PC-3 (cell line): ENCODE results near the gene PRXL2A. TPM values are rescaled to one million over a fixed set of nuclear protein-coding genes. Genes with fewer than 3 reads are reported as not detected.

Source experiments
- ATAC-seq: fragments of 200-7000 bp; cut with Tn5 transposase; 2 replicates; pipeline ENCODE4 v1.9.1; 2020; ENCODE audit warnings: mild to moderate bottlenecking, moderate library complexity
- BruUV-seq: library from RNA; stranded (reverse); fragments of 400-500 nt; replicated peaks from 2 replicates; lab custom pipeline; 2021; lab: Mats Ljungman, UMichigan
- CTCF ChIA-PET: fragments of 300-600 bp; sonication (Branson Sonifier 250); formaldehyde crosslinking; loops from one replicate; lab custom pipeline; 2022; ENCODE audit warnings: antibody characterized with exemption; lab: Charles Lee
- POLR2A ChIA-PET: fragments of 300-600 bp; sonication (Branson Sonifier 250); formaldehyde crosslinking; loops from one replicate; lab custom pipeline; 2022; ENCODE audit warnings: antibody characterized with exemption; ENCODE audit not compliant: unreplicated experiment; lab: Charles Lee
- DNase-seq: peaks from one replicate; pipeline ENCODE4 v3.0.0-alpha.2; 2015
- H2AFZ ChIP-seq: fragments of 300-600 bp; sonication (generic); 2 replicates; pipeline ENCODE4 v1.6.0; 2016; ENCODE audit warnings: antibody characterized with exemption, low read length
- H3F3A ChIP-seq: fragments of 300-600 bp; sonication (generic); one replicate; pipeline ENCODE4 v1.6.0; 2017; ENCODE audit warnings: antibody characterized with exemption, low read length, control low read depth, mild to moderate bottlenecking; ENCODE audit not compliant: unreplicated experiment
- H3K27ac ChIP-seq: fragments of 300-600 bp; sonication (generic); 2 replicates; pipeline ENCODE4 v1.5.1; 2016; ENCODE audit warnings: mild to moderate bottlenecking, low read length
- H3K27me3 ChIP-seq: fragments of 300-600 bp; sonication (generic); 2 replicates; pipeline ENCODE4 v1.6.1; 2016; ENCODE audit warnings: low read length, mixed read lengths
- H3K36me3 ChIP-seq: fragments of 300-600 bp; sonication (generic); 2 replicates; pipeline ENCODE4 v1.6.1; 2016; ENCODE audit warnings: low read depth, mixed run types, low read length, mixed read lengths
- H3K4me1 ChIP-seq: fragments of 300-600 bp; sonication (generic); 2 replicates; pipeline ENCODE4 v1.5.1; 2016; ENCODE audit warnings: low read length; ENCODE audit not compliant: insufficient read depth
- H3K4me2 ChIP-seq: fragments of 300-600 bp; sonication (generic); 2 replicates; pipeline ENCODE4 v1.6.0; 2016; ENCODE audit warnings: low read length
- H3K4me3 ChIP-seq: fragments of 300-600 bp; sonication (generic); 2 replicates; pipeline ENCODE4 v1.5.1; 2016; ENCODE audit warnings: mild to moderate bottlenecking, low read length, mixed read lengths
- H3K79me2 ChIP-seq: fragments of 300-600 bp; sonication (generic); 2 replicates; pipeline ENCODE4 v1.6.1; 2017; ENCODE audit warnings: low read length, mixed read lengths
- H3K9ac ChIP-seq: fragments of 300-600 bp; sonication (generic); 2 replicates; pipeline ENCODE4 v1.6.0; 2016; ENCODE audit warnings: mild to moderate bottlenecking, low read length
- H3K9me2 ChIP-seq: fragments of 300-600 bp; sonication (generic); replicated peaks from 2 replicates; pipeline ENCODE4 v1.6.1; 2016; ENCODE audit warnings: mixed run types, low read length, mixed read lengths
- H3K9me3 ChIP-seq: fragments of 300-600 bp; sonication (generic); 2 replicates; pipeline ENCODE4 v1.6.1; 2016; ENCODE audit warnings: low read length, mixed read lengths
- H4K20me1 ChIP-seq: fragments of 300-600 bp; sonication (generic); 2 replicates; pipeline ENCODE4 v1.6.1; 2016; ENCODE audit warnings: low read length, mixed read lengths
- CTCF ChIP-seq: fragments of 300-600 bp; sonication (generic); conservative IDR thresholded peaks from 2 replicates; pipeline ENCODE4 v1.5.1; 2017; ENCODE audit warnings: antibody characterized with exemption, low read depth, mild to moderate bottlenecking, low read length
- EZH2 ChIP-seq: fragments of 300-600 bp; sonication (generic); IDR thresholded peaks from one replicate; pipeline ENCODE4 v1.6.1; 2017; ENCODE audit warnings: antibody characterized with exemption, mild to moderate bottlenecking, low read length; ENCODE audit not compliant: unreplicated experiment
- EZH2phosphoT487 ChIP-seq: fragments of 300-600 bp; sonication (generic); IDR thresholded peaks from 2 replicates; pipeline ENCODE4 v1.6.1; 2018; ENCODE audit warnings: mild to moderate bottlenecking, antibody characterized with exemption, low read length, borderline replicate concordance
- intact Hi-C: fragments of 100-400 bp; cut with micrococcal nuclease; formaldehyde crosslinking; loops from 2 replicates; pipeline ENCODE4 v1.9.0; 2023
- total RNA-seq: library from RNA; depleted of rRNA; stranded (reverse); fragments of >200 nt; gene quantifications from 2 replicates; pipeline ENCODE4 v1.2.3, GENCODE V29; 2014

Gene PRXL2A
- total RNA-seq, 1 experiment from 2014 or later: not detected

GRCh38 chr10:80365510-80365909, 42.8 kb upstream of the PRXL2A start:
- ATAC-seq (no peak), DNase-seq (no peak)
- Histone ChIP-seq H3F3A (no peaks in the 10 kb centered on the region), H3K9ac (no peak overlapping the region), H3K27me3 (no peaks in the 10 kb centered on the region), H2AFZ (no peak overlapping the region), H3K79me2 (no peaks in the 10 kb centered on the region), H3K4me3 (no peak overlapping the region), H3K9me3 (no peaks in the 10 kb centered on the region), H4K20me1 (no peaks in the 10 kb centered on the region), H3K9me2 (no peaks in the 10 kb centered on the region), H3K36me3 (no peaks in the 10 kb centered on the region), H3K4me2 (no peak overlapping the region), H3K4me1 (no peaks in the 10 kb centered on the region), H3K27ac (no peak overlapping the region)
- CTCF ChIA-PET: no interaction called here
- POLR2A ChIA-PET: no interaction called here
- no TSS peak for BruUV-seq
- intact Hi-C loops: no loop called here
- TF ChIP-seq EZH2 (no peak), EZH2phosphoT487 (no peak), CTCF (no peak)

GRCh38 chr10:80371467-80371866, 36.9 kb upstream of the PRXL2A start:
- intact Hi-C loops: no loop called here
- Histone ChIP-seq H2AFZ (no peak overlapping the region), H3K4me3 (no peak overlapping the region), H3K36me3 (no peaks in the 10 kb centered on the region), H3K4me2 (no peak overlapping the region), H3K9me3 (no peaks in the 10 kb centered on the region), H3K9ac (no peak overlapping the region), H3K27ac (no peak overlapping the region), H4K20me1 (no peaks in the 10 kb centered on the region), H3K9me2 (no peaks in the 10 kb centered on the region), H3F3A (no peaks in the 10 kb centered on the region), H3K79me2 (no peaks in the 10 kb centered on the region), H3K4me1 (no peaks in the 10 kb centered on the region), H3K27me3 (no peaks in the 10 kb centered on the region)
- POLR2A ChIA-PET: no interaction called here
- ATAC-seq: no peak
- no peak for DNase-seq
- TF ChIP-seq CTCF (no peak), EZH2phosphoT487 (no peak), EZH2 (no peak)
- BruUV-seq: no TSS peak
- CTCF ChIA-PET: no interaction called here

GRCh38 chr10:80372675-80373074, 35.7 kb upstream of the PRXL2A start:
- TF ChIP-seq EZH2: no peak
- no peak for TF ChIP-seq EZH2phosphoT487
- TF ChIP-seq CTCF: no peak
- Histone ChIP-seq H2AFZ (no peak overlapping the region), H3K4me1 (no peaks in the 10 kb centered on the region), H4K20me1 (no peaks in the 10 kb centered on the region), H3K79me2 (no peaks in the 10 kb centered on the region), H3K36me3 (no peaks in the 10 kb centered on the region), H3K4me2 (no peak overlapping the region), H3K9me3 (no peaks in the 10 kb centered on the region), H3K27me3 (no peaks in the 10 kb centered on the region), H3K4me3 (no peak overlapping the region), H3K27ac (no peak overlapping the region), H3K9me2 (no peaks in the 10 kb centered on the region), H3F3A (no peaks in the 10 kb centered on the region), H3K9ac (no peak overlapping the region)
- ChIA-PET CTCF (no interaction called here), POLR2A (no interaction called here)
- no peak for ATAC-seq
- no peak for DNase-seq
- intact Hi-C loops: no loop called here
- no TSS peak for BruUV-seq
